ENCODE results near the gene ZNF268. TPM values are rescaled to one million over a fixed set of nuclear protein-coding genes. Genes with fewer than 3 reads are reported as not detected.

ZNF268 gene
- total RNA-seq, 1 experiment from 2014 or later, result 25.3 TPM

DNA sequence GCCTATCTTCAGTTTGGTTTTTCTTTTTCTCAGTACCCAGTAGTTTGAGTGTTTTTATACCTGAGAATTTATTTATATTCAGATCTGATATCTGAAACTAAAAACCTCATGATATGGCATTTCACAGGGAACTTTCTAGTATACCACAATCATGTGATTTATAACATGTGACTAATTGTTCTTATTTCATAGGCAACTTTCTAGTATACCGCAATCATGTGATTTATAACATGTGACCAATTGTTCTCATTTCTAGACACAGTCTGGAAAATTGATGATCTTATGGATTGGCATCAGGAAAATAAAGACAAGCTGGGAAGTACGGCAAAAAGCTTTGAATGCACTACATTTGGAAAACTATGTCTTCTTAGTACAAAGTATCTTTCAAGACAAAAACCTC lies 20.6 kb downstream of the ZNF268 start:
- Mint-ChIP-seq H3K27me3 (ENCODE audit: low read depth) (peaks cover 38% of the 10 kb centered on the region), H3K9me3 (peaks cover 71% of the 10 kb centered on the region), H3K36me3 (peaks cover 84% of the 10 kb centered on the region), H3K27ac (no peak overlapping the region), H3K4me3 (no peak overlapping the region), H3K4me1 (no peaks in the 10 kb centered on the region)
- ATAC-seq, result no peak
- TF ChIP-seq ZNF396 (CRISPR knock-in tag; IDR thresholded peaks at IDR 0.05; ENCODE audit: borderline replicate concordance) (no peak), NR3C1 (CRISPR knock-in tag; conservative IDR thresholded peaks at IDR 0.05; ENCODE audit: low read depth) (no peak), ZNF671 (CRISPR knock-in tag; IDR thresholded peaks at IDR 0.05) (no peak), NR1H2 (CRISPR knock-in tag; IDR thresholded peaks at IDR 0.05) (no peak), TP53 (CRISPR knock-in tag; IDR thresholded peaks at IDR 0.05) (no peak), IRF2 (CRISPR knock-in tag; IDR thresholded peaks at IDR 0.05; ENCODE audit: borderline replicate concordance, low read depth) (no peak), E2F5 (CRISPR knock-in tag; IDR thresholded peaks at IDR 0.05) (no peak), NFYB (CRISPR knock-in tag; conservative IDR thresholded peaks at IDR 0.05; ENCODE audit: low read depth) (no peak), MLX (CRISPR knock-in tag; IDR thresholded peaks at IDR 0.05) (no peak), RORB (CRISPR knock-in tag; IDR thresholded peaks at IDR 0.05) (no peak), JUN (CRISPR knock-in tag; IDR thresholded peaks at IDR 0.05) (no peak), EMX1 (CRISPR knock-in tag; IDR thresholded peaks at IDR 0.05) (no peak), ZSCAN18 (CRISPR knock-in tag; IDR thresholded peaks at IDR 0.05) (no peak), E2F4 (CRISPR knock-in tag; IDR thresholded peaks at IDR 0.05; ENCODE audit: borderline replicate concordance, low read depth) (no peak), GTF2I (CRISPR knock-in tag; conservative IDR thresholded peaks at IDR 0.05) (no peak), GABPB1 (CRISPR knock-in tag; IDR thresholded peaks at IDR 0.05) (no peak)
- TF ChIP-seq, protein P1, sequence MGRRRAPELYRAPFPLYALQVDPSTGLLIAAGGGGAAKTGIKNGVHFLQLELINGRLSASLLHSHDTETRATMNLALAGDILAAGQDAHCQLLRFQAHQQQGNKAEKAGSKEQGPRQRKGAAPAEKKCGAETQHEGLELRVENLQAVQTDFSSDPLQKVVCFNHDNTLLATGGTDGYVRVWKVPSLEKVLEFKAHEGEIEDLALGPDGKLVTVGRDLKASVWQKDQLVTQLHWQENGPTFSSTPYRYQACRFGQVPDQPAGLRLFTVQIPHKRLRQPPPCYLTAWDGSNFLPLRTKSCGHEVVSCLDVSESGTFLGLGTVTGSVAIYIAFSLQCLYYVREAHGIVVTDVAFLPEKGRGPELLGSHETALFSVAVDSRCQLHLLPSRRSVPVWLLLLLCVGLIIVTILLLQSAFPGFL (CRISPR knock-in tag; IDR thresholded peaks at IDR 0.05; ENCODE audit: borderline replicate concordance), result no peak
- TF ChIP-seq, protein P2, sequence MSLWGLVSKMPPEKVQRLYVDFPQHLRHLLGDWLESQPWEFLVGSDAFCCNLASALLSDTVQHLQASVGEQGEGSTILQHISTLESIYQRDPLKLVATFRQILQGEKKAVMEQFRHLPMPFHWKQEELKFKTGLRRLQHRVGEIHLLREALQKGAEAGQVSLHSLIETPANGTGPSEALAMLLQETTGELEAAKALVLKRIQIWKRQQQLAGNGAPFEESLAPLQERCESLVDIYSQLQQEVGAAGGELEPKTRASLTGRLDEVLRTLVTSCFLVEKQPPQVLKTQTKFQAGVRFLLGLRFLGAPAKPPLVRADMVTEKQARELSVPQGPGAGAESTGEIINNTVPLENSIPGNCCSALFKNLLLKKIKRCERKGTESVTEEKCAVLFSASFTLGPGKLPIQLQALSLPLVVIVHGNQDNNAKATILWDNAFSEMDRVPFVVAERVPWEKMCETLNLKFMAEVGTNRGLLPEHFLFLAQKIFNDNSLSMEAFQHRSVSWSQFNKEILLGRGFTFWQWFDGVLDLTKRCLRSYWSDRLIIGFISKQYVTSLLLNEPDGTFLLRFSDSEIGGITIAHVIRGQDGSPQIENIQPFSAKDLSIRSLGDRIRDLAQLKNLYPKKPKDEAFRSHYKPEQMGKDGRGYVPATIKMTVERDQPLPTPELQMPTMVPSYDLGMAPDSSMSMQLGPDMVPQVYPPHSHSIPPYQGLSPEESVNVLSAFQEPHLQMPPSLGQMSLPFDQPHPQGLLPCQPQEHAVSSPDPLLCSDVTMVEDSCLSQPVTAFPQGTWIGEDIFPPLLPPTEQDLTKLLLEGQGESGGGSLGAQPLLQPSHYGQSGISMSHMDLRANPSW (CRISPR knock-in tag; conservative IDR thresholded peaks at IDR 0.05; ENCODE audit: low read depth), result no peak
- CTCF ChIA-PET, result no interaction called here
- DNase-seq (ENCODE audit: low spot score), result no peak
- POLR2A ChIA-PET, result no interaction called here
